Measurements from ENCODE around the gene SPATA4.

DNA sequence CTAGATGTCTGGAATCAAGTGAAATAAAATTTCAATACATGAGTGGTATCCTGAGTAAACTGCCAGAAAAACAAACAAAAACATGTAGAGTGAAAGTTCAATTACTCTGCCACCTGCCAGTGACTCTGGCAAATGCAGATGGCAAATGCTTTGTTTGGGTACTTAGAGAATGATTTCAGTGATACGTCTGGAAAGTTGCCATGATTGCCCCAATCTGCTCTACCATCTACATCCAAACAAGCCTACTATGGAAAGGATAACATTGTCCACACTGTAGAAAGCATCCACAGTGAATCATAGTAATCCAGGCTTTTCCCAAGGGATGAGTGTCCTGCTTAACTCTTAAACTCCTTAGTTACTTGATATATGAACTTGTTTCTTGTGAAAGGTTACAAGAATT is 3.4 kb downstream of the SPATA4 start:
- TF ChIP-seq, protein P1, sequence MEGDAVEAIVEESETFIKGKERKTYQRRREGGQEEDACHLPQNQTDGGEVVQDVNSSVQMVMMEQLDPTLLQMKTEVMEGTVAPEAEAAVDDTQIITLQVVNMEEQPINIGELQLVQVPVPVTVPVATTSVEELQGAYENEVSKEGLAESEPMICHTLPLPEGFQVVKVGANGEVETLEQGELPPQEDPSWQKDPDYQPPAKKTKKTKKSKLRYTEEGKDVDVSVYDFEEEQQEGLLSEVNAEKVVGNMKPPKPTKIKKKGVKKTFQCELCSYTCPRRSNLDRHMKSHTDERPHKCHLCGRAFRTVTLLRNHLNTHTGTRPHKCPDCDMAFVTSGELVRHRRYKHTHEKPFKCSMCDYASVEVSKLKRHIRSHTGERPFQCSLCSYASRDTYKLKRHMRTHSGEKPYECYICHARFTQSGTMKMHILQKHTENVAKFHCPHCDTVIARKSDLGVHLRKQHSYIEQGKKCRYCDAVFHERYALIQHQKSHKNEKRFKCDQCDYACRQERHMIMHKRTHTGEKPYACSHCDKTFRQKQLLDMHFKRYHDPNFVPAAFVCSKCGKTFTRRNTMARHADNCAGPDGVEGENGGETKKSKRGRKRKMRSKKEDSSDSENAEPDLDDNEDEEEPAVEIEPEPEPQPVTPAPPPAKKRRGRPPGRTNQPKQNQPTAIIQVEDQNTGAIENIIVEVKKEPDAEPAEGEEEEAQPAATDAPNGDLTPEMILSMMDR (IDR thresholded peaks at IDR 0.05; ENCODE audit: insufficient read depth, low read length), result no peak
- TF ChIP-seq, protein P2, sequence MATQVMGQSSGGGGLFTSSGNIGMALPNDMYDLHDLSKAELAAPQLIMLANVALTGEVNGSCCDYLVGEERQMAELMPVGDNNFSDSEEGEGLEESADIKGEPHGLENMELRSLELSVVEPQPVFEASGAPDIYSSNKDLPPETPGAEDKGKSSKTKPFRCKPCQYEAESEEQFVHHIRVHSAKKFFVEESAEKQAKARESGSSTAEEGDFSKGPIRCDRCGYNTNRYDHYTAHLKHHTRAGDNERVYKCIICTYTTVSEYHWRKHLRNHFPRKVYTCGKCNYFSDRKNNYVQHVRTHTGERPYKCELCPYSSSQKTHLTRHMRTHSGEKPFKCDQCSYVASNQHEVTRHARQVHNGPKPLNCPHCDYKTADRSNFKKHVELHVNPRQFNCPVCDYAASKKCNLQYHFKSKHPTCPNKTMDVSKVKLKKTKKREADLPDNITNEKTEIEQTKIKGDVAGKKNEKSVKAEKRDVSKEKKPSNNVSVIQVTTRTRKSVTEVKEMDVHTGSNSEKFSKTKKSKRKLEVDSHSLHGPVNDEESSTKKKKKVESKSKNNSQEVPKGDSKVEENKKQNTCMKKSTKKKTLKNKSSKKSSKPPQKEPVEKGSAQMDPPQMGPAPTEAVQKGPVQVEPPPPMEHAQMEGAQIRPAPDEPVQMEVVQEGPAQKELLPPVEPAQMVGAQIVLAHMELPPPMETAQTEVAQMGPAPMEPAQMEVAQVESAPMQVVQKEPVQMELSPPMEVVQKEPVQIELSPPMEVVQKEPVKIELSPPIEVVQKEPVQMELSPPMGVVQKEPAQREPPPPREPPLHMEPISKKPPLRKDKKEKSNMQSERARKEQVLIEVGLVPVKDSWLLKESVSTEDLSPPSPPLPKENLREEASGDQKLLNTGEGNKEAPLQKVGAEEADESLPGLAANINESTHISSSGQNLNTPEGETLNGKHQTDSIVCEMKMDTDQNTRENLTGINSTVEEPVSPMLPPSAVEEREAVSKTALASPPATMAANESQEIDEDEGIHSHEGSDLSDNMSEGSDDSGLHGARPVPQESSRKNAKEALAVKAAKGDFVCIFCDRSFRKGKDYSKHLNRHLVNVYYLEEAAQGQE (IDR thresholded peaks at IDR 0.05; ENCODE audit: insufficient replicate concordance, low read depth), result no peak
- TF ChIP-seq POLR2AphosphoS5 (IDR thresholded peaks at IDR 0.05; ENCODE audit: low read depth) (no peak), SPI1 (IDR thresholded peaks at IDR 0.05; ENCODE audit: borderline replicate concordance, low read depth) (no peak)

Measured in HL-60 (cell line).